Gastrocnemius medialis (tissue), 4 donors: ENCODE results near the gene SGMS1. TPM values are rescaled to one million over a fixed set of nuclear protein-coding genes. Genes with fewer than 3 reads are reported as not detected.
"Not testable (repeated sequence)": the region's sequence is repeated elsewhere in the genome, so short reads cannot be mapped to it uniquely, and the experiment has no call there.

Experiments used
- ATAC-seq, 2 donors: fragments of 150-250 bp; one replicate each; pipeline ENCODE4 v1.9.1; 2016
- DNase-seq, 2 donors: peaks; one replicate each; pipeline ENCODE4 v3.0.0-alpha.2; 2019
- H3K27ac ChIP-seq, 4 donors: fragments of 200-600 bp; sonication (generic); 1 replicate in 1 of 4; 2 replicates in 3 of 4; pipeline ENCODE4 v1.5.1; 2016 to 2018; ENCODE audit warnings: mild to moderate bottlenecking in 2 of 4, moderate library complexity in 1 of 4
- H3K27me3 ChIP-seq, 3 donors: fragments of 200-600 bp; sonication (generic) in 2 of 3; 1 replicate in 1 of 3; 2 replicates in 2 of 3; pipeline versions ENCODE4 v1.5.1 to v1.6.0; 2016 to 2019; ENCODE audit warnings: mild to moderate bottlenecking in 1 of 3, moderate library complexity in 1 of 3
- H3K36me3 ChIP-seq, 2 donors: fragments of 200-600 bp; sonication (generic) in 1 of 2; one replicate each; pipeline ENCODE4 v1.5.1; 2017 to 2018
- H3K4me1 ChIP-seq, 2 donors: fragments of 200-600 bp; sonication (generic) in 1 of 2; one replicate each; pipeline ENCODE4 v1.5.1; 2016 to 2017; ENCODE audit warnings: mild to moderate bottlenecking in 2 of 2
- H3K4me3 ChIP-seq, 4 donors: fragments of 200-600 bp; sonication (generic) in 3 of 4; 1 replicate in 1 of 4; 2 replicates in 3 of 4; pipeline ENCODE4 v1.5.1; 2016 to 2019; ENCODE audit warnings: mild to moderate bottlenecking in 2 of 4
- H3K9me3 ChIP-seq, 3 donors: fragments of 200-600 bp; sonication (generic) in 2 of 3; 1 replicate in 1 of 3; 2 replicates in 2 of 3; pipeline ENCODE4 v1.5.1; 2016 to 2019
- CTCF ChIP-seq, 5 experiments: fragments of 450-650 bp in 3 of 5; fragments of 200-600 bp in 2 of 5; sonication (generic) in 2 of 5; IDR thresholded peaks in 4 of 5; conservative IDR thresholded peaks in 1 of 5; 1 replicate in 4 of 5; 2 replicates in 1 of 5; pipeline ENCODE4 v1.5.1; 2016 to 2019; ENCODE audit warnings: antibody characterized with exemption in 5 of 5, mild to moderate bottlenecking in 3 of 5, moderate library complexity in 3 of 5
- POLR2A ChIP-seq, 2 donors: fragments of 450-650 bp; IDR thresholded peaks; one replicate each; pipeline ENCODE4 v1.6.1; 2017; ENCODE audit warnings: antibody characterized with exemption in 2 of 2, mild to moderate bottlenecking in 2 of 2, moderate library complexity in 2 of 2
- in situ Hi-C, 4 donors: fragments of 200-750 bp; cut with MboI; loops; one replicate each; pipeline versions ENCODE4 v1.15.0 to v1.8.0; 2017; ENCODE audit warnings: low sequenced_read_pairs in 4 of 4
- intact Hi-C: fragments of 100-400 bp; cut with DNase I; formaldehyde crosslinking; loops from one replicate; pipeline ENCODE4 v1.15.1; 2023; ENCODE audit warnings: low total_unique reads
- total RNA-seq, 4 donors: library from RNA; depleted of rRNA; stranded (reverse); fragments of >200 nt; gene quantifications; one replicate each; pipeline versions ENCODE4 v1.1.0 to v1.2.3, GENCODE V29; 2016

The SGMS1 gene
- total RNA-seq, 4 donors from 2014 or later = 17.6 to 30.7 (median 25.0) TPM

DNA sequence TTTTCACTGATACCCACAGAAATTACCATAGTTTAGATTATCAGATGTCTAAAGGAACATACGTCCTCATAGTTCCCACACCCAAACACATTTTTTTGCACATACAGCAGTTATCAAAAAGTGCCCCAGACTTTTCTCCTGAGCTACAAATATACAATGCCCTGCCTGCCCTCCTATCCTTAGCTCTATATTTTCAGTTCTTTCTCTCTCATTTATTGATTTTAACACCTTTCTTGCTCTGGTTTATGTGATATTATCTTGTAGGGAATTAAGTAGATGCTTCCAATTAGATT is 25.1 kb upstream of the SGMS1 start:
- TF ChIP-seq POLR2A (IDR thresholded peaks at IDR 0.05) (no peak), CTCF (IDR thresholded peaks at IDR 0.05 in 4 of 5, conservative IDR thresholded peaks at IDR 0.05 in 1 of 5) (no peak)
- Histone ChIP-seq H3K9me3 (no peaks in the 10 kb centered on the region), H3K4me3 (no peak overlapping the region), H3K36me3 (no peaks in the 10 kb centered on the region), H3K27me3 (no peaks in the 10 kb centered on the region), H3K27ac (no peak overlapping the region), H3K4me1 (peaks cover 0 to 2% of the 10 kb centered on the region in 2 donors)
- in situ Hi-C loops = no loop called here
- intact Hi-C loops = no loop called here
- ATAC-seq = no peak
- no peak for DNase-seq

DNA sequence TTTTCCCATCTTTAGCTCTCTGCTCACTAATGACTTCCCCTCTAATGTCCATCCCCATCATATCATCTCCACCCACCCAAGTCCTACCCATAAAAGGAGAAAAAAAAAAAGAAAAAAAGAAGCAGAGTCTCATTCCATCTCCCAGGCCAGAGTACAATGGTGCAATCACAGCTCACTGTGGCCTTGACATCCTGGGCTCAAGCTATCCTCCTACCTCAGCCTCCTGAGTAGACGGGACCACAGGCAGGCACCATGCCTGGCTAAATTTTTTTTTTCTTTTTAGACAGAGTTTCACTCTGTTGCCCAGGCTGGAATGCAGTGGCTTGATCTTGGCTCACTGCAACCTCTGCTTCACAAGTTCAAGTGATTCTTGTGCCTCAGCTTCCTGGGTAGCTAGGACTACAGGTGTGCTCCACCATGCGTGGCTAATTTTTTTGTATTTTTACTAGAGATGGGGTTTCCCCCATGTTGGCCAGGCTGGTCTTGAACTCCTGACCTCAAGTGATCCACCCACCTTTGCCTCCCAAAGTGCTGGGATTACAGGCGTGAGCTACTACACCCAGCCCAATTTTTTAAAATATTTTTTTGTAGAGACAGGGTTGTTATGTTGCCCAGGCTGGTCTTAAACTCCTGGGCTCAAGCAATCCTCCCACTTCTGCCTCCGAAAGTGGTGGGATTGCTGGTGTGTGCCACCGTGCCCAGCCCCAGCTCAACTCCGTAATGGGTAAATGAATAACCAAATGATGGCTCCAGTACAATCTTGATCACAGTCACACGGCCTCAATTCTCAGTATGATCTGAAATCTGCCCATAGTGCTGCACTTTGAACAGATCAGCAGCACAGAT is 24.6 kb upstream of the SGMS1 start:
- Histone ChIP-seq H3K4me1 (no peaks in the 10 kb centered on the region), H3K4me3 (no peak overlapping the region), H3K27me3 (no peaks in the 10 kb centered on the region), H3K9me3 (no peaks in the 10 kb centered on the region), H3K27ac (no peak overlapping the region), H3K36me3 (no peaks in the 10 kb centered on the region)
- in situ Hi-C loops = no loop called here
- TF ChIP-seq POLR2A (IDR thresholded peaks at IDR 0.05) = no peak
- no peak for TF ChIP-seq CTCF (IDR thresholded peaks at IDR 0.05 in 4 of 5, conservative IDR thresholded peaks at IDR 0.05 in 1 of 5)
- intact Hi-C loops = no loop called here
- DNase-seq (no peak), ATAC-seq (no peak)

DNA sequence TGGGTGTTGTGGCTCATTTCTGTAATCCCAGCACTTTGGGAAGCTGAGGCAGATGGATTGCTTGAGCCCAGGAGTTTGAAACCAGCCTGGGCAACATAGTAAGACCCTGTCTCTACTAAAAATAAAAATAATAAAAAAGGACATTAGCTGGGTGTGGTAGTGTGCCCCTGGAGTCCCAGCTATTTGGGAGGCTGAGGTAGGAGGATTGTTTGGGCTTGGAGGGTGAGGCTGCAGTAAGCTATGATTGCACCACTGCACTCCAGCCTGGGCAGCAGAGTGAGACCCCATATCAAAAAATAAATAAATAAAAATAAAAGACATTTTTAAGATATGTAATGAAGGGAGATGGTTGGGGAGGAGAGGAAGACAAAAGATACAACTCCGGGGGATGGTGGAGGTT is 23.6 kb upstream of the SGMS1 start:
- intact Hi-C loops, DNase-seq, H3K27me3 ChIP-seq, ATAC-seq, H3K36me3 ChIP-seq, H3K9me3 ChIP-seq, H3K4me3 ChIP-seq, H3K27ac ChIP-seq, in situ Hi-C loops, H3K4me1 ChIP-seq: not testable (repeated sequence)

- intact Hi-C loops = no loop called here
- TF ChIP-seq CTCF (IDR thresholded peaks at IDR 0.05 in 4 of 5, conservative IDR thresholded peaks at IDR 0.05 in 1 of 5) (no peak), POLR2A (IDR thresholded peaks at IDR 0.05) (no peak)
- no peaks in the 10 kb centered on the region for H3K27me3 ChIP-seq
Observed at GRCh38 chr10:50645236-50645635, 21.5 kb upstream of the SGMS1 start.

DNA sequence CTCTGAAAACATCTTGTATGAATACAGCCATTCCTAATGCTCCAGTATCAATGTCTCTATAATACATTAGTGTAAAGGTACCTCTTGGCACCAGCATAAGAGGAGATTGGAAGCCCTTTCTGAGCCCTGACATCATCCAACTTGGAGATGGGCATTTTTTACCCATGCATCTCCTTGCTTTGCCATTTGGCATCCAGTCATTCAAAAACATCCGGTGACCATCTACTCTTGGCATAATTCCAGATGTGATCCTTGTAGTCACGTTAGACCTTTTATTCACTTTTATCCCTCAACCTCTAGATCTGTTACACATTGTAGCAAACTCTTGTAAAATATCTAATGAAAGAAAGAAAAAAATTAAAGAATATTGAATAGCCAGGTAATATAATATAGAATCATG is 17.9 kb upstream of the SGMS1 start:
- Histone ChIP-seq H3K27me3 (no peaks in the 10 kb centered on the region), H3K4me1 (no peaks in the 10 kb centered on the region), H3K9me3 (no peaks in the 10 kb centered on the region), H3K27ac (no peak overlapping the region), H3K36me3 (no peaks in the 10 kb centered on the region), H3K4me3 (no peak overlapping the region)
- in situ Hi-C loops = no loop called here
- no peak for ATAC-seq
- DNase-seq = no peak
- intact Hi-C loops = no loop called here
- no peak for TF ChIP-seq POLR2A (IDR thresholded peaks at IDR 0.05)
- TF ChIP-seq CTCF (IDR thresholded peaks at IDR 0.05 in 4 of 5, conservative IDR thresholded peaks at IDR 0.05 in 1 of 5) = no peak

More at GRCh38 chr10:50645236-50645635, 21.5 kb upstream of the SGMS1 start:
- Histone ChIP-seq H3K27ac (no peak overlapping the region), H3K9me3 (no peaks in the 10 kb centered on the region), H3K36me3 (no peaks in the 10 kb centered on the region), H3K4me1 (no peaks in the 10 kb centered on the region), H3K4me3 (no peak overlapping the region)
- in situ Hi-C loops = no loop called here
- DNase-seq (no peak), ATAC-seq (no peak)
